HepG2 (cell line): ENCODE data around the gene PSMB11. TPM values are rescaled to one million over a fixed set of nuclear protein-coding genes. Genes with fewer than 3 reads are reported as not detected.
A peak's percentile ranks its signal among the peaks of the same experiment; 100 is the strongest.

Source experiments
- BRD4 ChIP-seq: sonication (generic); formaldehyde crosslinking; IDR thresholded peaks from 2 replicates; pipeline ENCODE4 v1.4.0; 2020; ENCODE audit warnings: missing genetic modification reagents
- EHMT2 ChIP-seq: fragments of 200-600 bp; sonication (generic); IDR thresholded peaks from 2 replicates; pipeline ENCODE4 v1.7.0; 2017; ENCODE audit warnings: antibody characterized with exemption, low read depth, low read length, borderline replicate concordance
- NFATC3 ChIP-seq: sonication (generic); formaldehyde crosslinking; IDR thresholded peaks from 2 replicates; pipeline ENCODE4 v1.5.1; 2020; ENCODE audit warnings: mild to moderate bottlenecking, missing genetic modification reagents
- NR2F1 ChIP-seq, 2 experiments: fragments of 450-650 bp in 1 of 2; formaldehyde crosslinking in 1 of 2; IDR thresholded peaks; 2 replicates each; pipeline versions ENCODE4 v1.5.0 to v1.6.1; 2016 to 2020; ENCODE audit warnings: mild to moderate bottlenecking in 1 of 2, missing compliant biosample characterization in 1 of 2, missing genetic modification reagents in 1 of 2, moderate library complexity in 1 of 2
- SMC3 ChIP-seq: IDR thresholded peaks from 2 replicates; pipeline ENCODE4 v1.6.1; 2011; ENCODE audit warnings: low read length, improper control_type of control experiment
- SNAPC5 ChIP-seq: sonication (generic); formaldehyde crosslinking; IDR thresholded peaks from 2 replicates; pipeline ENCODE4 v1.8.1; 2023; ENCODE audit warnings: mild to moderate bottlenecking, missing genetic modification reagents, borderline replicate concordance
- TRAFD1 ChIP-seq: sonication (generic); formaldehyde crosslinking; IDR thresholded peaks from 2 replicates; pipeline ENCODE4 v1.5.1; 2020; ENCODE audit warnings: missing genetic modification reagents, mild to moderate bottlenecking, borderline replicate concordance
- ZBED4 ChIP-seq: sonication (generic); formaldehyde crosslinking; IDR thresholded peaks from 2 replicates; pipeline ENCODE4 v1.4.0; 2020; ENCODE audit warnings: missing genetic modification reagents, borderline replicate concordance
- ZBTB3 ChIP-seq: sonication (generic); formaldehyde crosslinking; IDR thresholded peaks from 2 replicates; pipeline ENCODE4 v1.4.0; 2020; ENCODE audit warnings: low read depth, mild to moderate bottlenecking, moderate library complexity, missing genetic modification reagents, borderline replicate concordance
- ZBTB39 ChIP-seq: sonication (generic); formaldehyde crosslinking; IDR thresholded peaks from 2 replicates; pipeline ENCODE4 v1.5.0; 2020; ENCODE audit warnings: missing genetic modification reagents
- ZBTB42 ChIP-seq: sonication (generic); formaldehyde crosslinking; IDR thresholded peaks from 2 replicates; pipeline ENCODE4 v1.5.0; 2020; ENCODE audit warnings: mild to moderate bottlenecking, missing genetic modification reagents
- ZNF30 ChIP-seq: sonication (generic); formaldehyde crosslinking; IDR thresholded peaks from 2 replicates; pipeline ENCODE4 v1.5.0; 2020; ENCODE audit warnings: mild to moderate bottlenecking, missing genetic modification reagents
- ZNF383 ChIP-seq: sonication (generic); formaldehyde crosslinking; IDR thresholded peaks from 2 replicates; pipeline ENCODE4 v1.4.0; 2020; ENCODE audit warnings: missing genetic modification reagents, mild to moderate bottlenecking, borderline replicate concordance
- ZNF484 ChIP-seq: sonication (generic); formaldehyde crosslinking; IDR thresholded peaks from 2 replicates; pipeline ENCODE4 v1.5.1; 2020; ENCODE audit warnings: mild to moderate bottlenecking, low read depth, missing genetic modification reagents, borderline replicate concordance
- ZNF629 ChIP-seq: sonication (generic); formaldehyde crosslinking; conservative IDR thresholded peaks from 2 replicates; pipeline ENCODE4 v1.5.0; 2020; ENCODE audit warnings: missing genetic modification reagents
- polyA plus RNA-seq, 8 experiments: library from polyadenylated mRNA; depleted of rRNA in 3 of 8; stranded (reverse) in 7 of 8; unstranded in 1 of 8; fragments of >200 nt; fragmentation: Illumina TruSeq in 4 of 8; extraction: Trizol in 4 of 8; gene quantifications; 2 replicates each; pipeline versions ENCODE4 v1.2.1 to v1.2.3, GENCODE V29; 2011 to 2016; ENCODE audit warnings: low read depth in 4 of 8, missing spikeins in 1 of 8, mixed read lengths in 1 of 8; ENCODE audit not compliant: insufficient read depth in 1 of 8
- total RNA-seq, 5 experiments: library from RNA; depleted of rRNA; stranded (reverse); fragments of >200 nt; fragmentation: Illumina TruSeq; extraction: Trizol; gene quantifications; 2 replicates each; pipeline ENCODE4 v1.2.3, GENCODE V29; 2016; ENCODE audit warnings: low read depth in 1 of 5
- TF ChIP-seq, protein P1 (sequence below): sonication (generic); formaldehyde crosslinking; IDR thresholded peaks from 2 replicates; pipeline ENCODE4 v1.8.1; 2023; ENCODE audit warnings: missing genetic modification reagents, inconsistent platforms, borderline replicate concordance
- TF ChIP-seq, protein P2 (sequence below): sonication (generic); formaldehyde crosslinking; IDR thresholded peaks from 2 replicates; pipeline ENCODE4 v1.8.0; 2022; ENCODE audit warnings: mild to moderate bottlenecking, missing genetic modification reagents; ENCODE audit not compliant: insufficient replicate concordance

PSMB11 gene
- total and polyA plus RNA-seq, 2 of the 13 experiments (the other 11 are each of a cell fraction or from before 2014, with no cell fraction given) = not detected

GRCh38 chr14:23071244-23071920, 29.4 kb downstream of the PSMB11 start (continued):
- TF ChIP-seq ZNF383 (no peak), ZNF484 (CRISPR knock-in tag) (no peak), BRD4 (CRISPR knock-in tag) (peak; percentile 90), ZBED4 (no peak; the same call in 1 of the 2 replicates), NR2F1 (CRISPR knock-in tag; IDR thresholded peaks at IDR 0.05) (no peak), ZBTB42 (no peak), SMC3 (no peak; the same call in 1 of the 2 replicates), ZBTB39 (CRISPR knock-in tag) (no peak), SNAPC5 (CRISPR knock-in tag) (0 out of 2 replicates have a peak, but pooled peaks have one; percentile 85), EHMT2 (no peak), ZNF30 (CRISPR knock-in tag) (0 out of 2 replicates have a peak, but pooled peaks have one; percentile 36), ZNF629 (no peak), NFATC3 (0 out of 2 replicates have a peak, but pooled peaks have one; percentile 57), TRAFD1 (CRISPR knock-in tag) (no peak), ZBTB3 (CRISPR knock-in tag) (0 out of 2 replicates have a peak, but pooled peaks have one; percentile 79)
- TF ChIP-seq, protein P1, sequence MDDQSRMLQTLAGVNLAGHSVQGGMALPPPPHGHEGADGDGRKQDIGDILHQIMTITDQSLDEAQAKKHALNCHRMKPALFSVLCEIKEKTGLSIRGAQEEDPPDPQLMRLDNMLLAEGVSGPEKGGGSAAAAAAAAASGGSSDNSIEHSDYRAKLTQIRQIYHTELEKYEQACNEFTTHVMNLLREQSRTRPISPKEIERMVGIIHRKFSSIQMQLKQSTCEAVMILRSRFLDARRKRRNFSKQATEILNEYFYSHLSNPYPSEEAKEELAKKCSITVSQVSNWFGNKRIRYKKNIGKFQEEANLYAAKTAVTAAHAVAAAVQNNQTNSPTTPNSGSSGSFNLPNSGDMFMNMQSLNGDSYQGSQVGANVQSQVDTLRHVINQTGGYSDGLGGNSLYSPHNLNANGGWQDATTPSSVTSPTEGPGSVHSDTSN (CRISPR knock-in tag) = no peak
- TF ChIP-seq, protein P2, sequence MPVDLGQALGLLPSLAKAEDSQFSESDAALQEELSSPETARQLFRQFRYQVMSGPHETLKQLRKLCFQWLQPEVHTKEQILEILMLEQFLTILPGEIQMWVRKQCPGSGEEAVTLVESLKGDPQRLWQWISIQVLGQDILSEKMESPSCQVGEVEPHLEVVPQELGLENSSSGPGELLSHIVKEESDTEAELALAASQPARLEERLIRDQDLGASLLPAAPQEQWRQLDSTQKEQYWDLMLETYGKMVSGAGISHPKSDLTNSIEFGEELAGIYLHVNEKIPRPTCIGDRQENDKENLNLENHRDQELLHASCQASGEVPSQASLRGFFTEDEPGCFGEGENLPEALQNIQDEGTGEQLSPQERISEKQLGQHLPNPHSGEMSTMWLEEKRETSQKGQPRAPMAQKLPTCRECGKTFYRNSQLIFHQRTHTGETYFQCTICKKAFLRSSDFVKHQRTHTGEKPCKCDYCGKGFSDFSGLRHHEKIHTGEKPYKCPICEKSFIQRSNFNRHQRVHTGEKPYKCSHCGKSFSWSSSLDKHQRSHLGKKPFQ (CRISPR knock-in tag) = no peak
